OCI-LY7 (cell line): ENCODE results near the gene NOTCH2. TPM values are rescaled to one million over a fixed set of nuclear protein-coding genes. Genes with fewer than 3 reads are reported as not detected.
A peak's percentile ranks its signal among the peaks of the same experiment; 100 is the strongest.

Experiments
- BruUV-seq: library from RNA; stranded (reverse); fragments of 400-500 nt; replicated peaks from 2 replicates; lab custom pipeline; 2021; lab: Mats Ljungman, UMichigan
- CTCF ChIA-PET: fragments of 300-600 bp; sonication (Branson Sonifier 250); formaldehyde crosslinking; loops from one replicate; lab custom pipeline; 2022; ENCODE audit warnings: antibody characterized with exemption; ENCODE audit not compliant: unreplicated experiment; lab: Charles Lee
- POLR2A ChIA-PET: fragments of 300-600 bp; sonication (Branson Sonifier 250); formaldehyde crosslinking; loops from one replicate; lab custom pipeline; 2022; ENCODE audit warnings: antibody characterized with exemption; lab: Charles Lee
- DNase-seq: peaks from one replicate; pipeline ENCODE4 v3.0.0-alpha.2; 2015; ENCODE audit warnings: low spot score
- H2AFZ ChIP-seq: fragments of 200-600 bp; sonication (generic), shearing (Covaris generic); 2 replicates; pipeline ENCODE4 v1.6.1; 2014; ENCODE audit warnings: mild to moderate bottlenecking, antibody characterized with exemption, low read length, moderate library complexity
- H3K27ac ChIP-seq: fragments of 200-600 bp; sonication (generic); 2 replicates; pipeline ENCODE4 v1.5.1; 2014; ENCODE audit warnings: mixed run types, low read depth, mild to moderate bottlenecking, moderate library complexity, low read length, inconsistent platforms; ENCODE audit not compliant: poor library complexity, severe bottlenecking
- H3K36me3 ChIP-seq: fragments of 200-600 bp; sonication (generic); 2 replicates; pipeline ENCODE4 v1.6.1; 2014; ENCODE audit warnings: mild to moderate bottlenecking, antibody characterized with exemption, low read length, moderate library complexity, mixed read lengths; ENCODE audit not compliant: insufficient read depth
- H3K4me1 ChIP-seq: fragments of 200-600 bp; sonication (generic); 2 replicates; pipeline ENCODE4 v1.5.1; 2014; ENCODE audit warnings: mild to moderate bottlenecking, low read length; ENCODE audit not compliant: insufficient read depth, poor library complexity, severe bottlenecking
- H3K4me2 ChIP-seq: fragments of 200-600 bp; sonication (generic); 2 replicates; pipeline ENCODE4 v1.6.1; 2014; ENCODE audit warnings: mild to moderate bottlenecking, low read length
- H3K4me3 ChIP-seq: fragments of 200-600 bp; sonication (generic); 2 replicates; pipeline ENCODE4 v1.5.1; 2014; ENCODE audit warnings: mild to moderate bottlenecking, low read depth, low read length; ENCODE audit not compliant: poor library complexity, severe bottlenecking
- H3K79me2 ChIP-seq: fragments of 200-600 bp; sonication (generic); 2 replicates; pipeline ENCODE4 v1.6.1; 2016; ENCODE audit warnings: low read depth, mild to moderate bottlenecking, low read length, moderate library complexity, mixed read lengths; ENCODE audit not compliant: insufficient read depth
- H3K9me2 ChIP-seq: fragments of 200-600 bp; sonication (generic); 2 replicates; pipeline ENCODE4 v1.6.1; 2016; ENCODE audit warnings: mild to moderate bottlenecking, low read length, mixed read lengths; ENCODE audit not compliant: insufficient read depth
- H3K9me3 ChIP-seq: fragments of 200-600 bp; sonication (generic); 2 replicates; pipeline ENCODE4 v1.6.1; 2014; ENCODE audit warnings: mild to moderate bottlenecking, mixed run types, low read length, mixed read lengths
- H4K20me1 ChIP-seq: fragments of 200-600 bp; sonication (generic); 2 replicates; pipeline ENCODE4 v1.6.1; 2014; ENCODE audit warnings: mild to moderate bottlenecking, antibody characterized with exemption, low read length, moderate library complexity, mixed read lengths; ENCODE audit not compliant: insufficient read depth
- EZH2phosphoT487 ChIP-seq: fragments of 200-600 bp; sonication (generic); IDR thresholded peaks from 2 replicates; pipeline ENCODE4 v1.6.1; 2018; ENCODE audit warnings: low read depth, borderline replicate concordance, mild to moderate bottlenecking, mixed run types, antibody characterized with exemption, low read length, moderate library complexity, mixed read lengths
- intact Hi-C: fragments of 100-400 bp; cut with micrococcal nuclease; formaldehyde crosslinking; loops from one replicate; pipeline ENCODE4 v1.10.0; 2022; ENCODE audit not compliant: unreplicated experiment
- total RNA-seq, 2 experiments: library from RNA; depleted of rRNA in 1 of 2; stranded (reverse); fragments of >200 nt in 1 of 2; shearing (Covaris generic) in 1 of 2; gene quantifications; 2 replicates each; pipeline ENCODE4 v1.2.3, GENCODE V29; 2014 to 2022
- TF ChIP-seq, protein P1 (sequence below): fragments of 200-600 bp; sonication (generic); conservative IDR thresholded peaks from 2 replicates; pipeline ENCODE4 v1.5.1; 2014; ENCODE audit warnings: mild to moderate bottlenecking, antibody characterized with exemption, low read length, moderate library complexity, mixed read lengths

Gene NOTCH2
- total RNA-seq, 2 experiments from 2014 or later, result 31.0 to 50.6 TPM

DNA sequence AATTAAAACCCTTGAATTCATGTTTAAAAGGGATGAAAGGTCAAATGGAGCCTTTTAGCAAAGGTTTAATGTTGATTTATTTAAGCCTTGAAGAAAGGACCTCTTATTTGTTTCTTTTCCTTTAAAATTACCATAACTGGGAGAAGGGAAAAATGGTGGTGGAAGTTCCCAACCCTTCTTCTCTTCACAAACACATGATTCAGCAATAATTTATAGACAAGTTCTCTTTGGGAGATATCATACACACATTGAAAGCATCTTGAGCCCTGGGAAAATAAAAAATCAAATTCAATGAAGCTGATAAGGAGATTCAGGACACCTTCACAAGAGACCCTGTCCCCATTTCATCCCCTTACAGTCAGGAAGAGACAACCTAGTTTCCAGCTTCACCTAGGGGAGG lies 182.0 kb downstream of the NOTCH2 start:
- H3K9me3 ChIP-seq, result peaks cover 4% of the 10 kb centered on the region; the same call in 1 of the 2 replicates
- POLR2A ChIA-PET, result interaction anchor here (0.6 kb wide), 1 partner anchor 290 kb away, joined by 3 read pairs; no protein-coding TSS in a partner anchor
- intact Hi-C loops, result loop anchor here (2.0 kb wide), 1 partner anchor 17 kb away; no protein-coding TSS in a partner anchor
- H3K4me2 ChIP-seq, result no peak overlapping the region
- H3K4me3 ChIP-seq, result no peak overlapping the region
- no peak for TF ChIP-seq EZH2phosphoT487
- TF ChIP-seq, protein P1, sequence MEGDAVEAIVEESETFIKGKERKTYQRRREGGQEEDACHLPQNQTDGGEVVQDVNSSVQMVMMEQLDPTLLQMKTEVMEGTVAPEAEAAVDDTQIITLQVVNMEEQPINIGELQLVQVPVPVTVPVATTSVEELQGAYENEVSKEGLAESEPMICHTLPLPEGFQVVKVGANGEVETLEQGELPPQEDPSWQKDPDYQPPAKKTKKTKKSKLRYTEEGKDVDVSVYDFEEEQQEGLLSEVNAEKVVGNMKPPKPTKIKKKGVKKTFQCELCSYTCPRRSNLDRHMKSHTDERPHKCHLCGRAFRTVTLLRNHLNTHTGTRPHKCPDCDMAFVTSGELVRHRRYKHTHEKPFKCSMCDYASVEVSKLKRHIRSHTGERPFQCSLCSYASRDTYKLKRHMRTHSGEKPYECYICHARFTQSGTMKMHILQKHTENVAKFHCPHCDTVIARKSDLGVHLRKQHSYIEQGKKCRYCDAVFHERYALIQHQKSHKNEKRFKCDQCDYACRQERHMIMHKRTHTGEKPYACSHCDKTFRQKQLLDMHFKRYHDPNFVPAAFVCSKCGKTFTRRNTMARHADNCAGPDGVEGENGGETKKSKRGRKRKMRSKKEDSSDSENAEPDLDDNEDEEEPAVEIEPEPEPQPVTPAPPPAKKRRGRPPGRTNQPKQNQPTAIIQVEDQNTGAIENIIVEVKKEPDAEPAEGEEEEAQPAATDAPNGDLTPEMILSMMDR, result no peak
- no TSS peak for BruUV-seq
- H3K9me2 ChIP-seq, result no peaks in the 10 kb centered on the region
- no peaks in the 10 kb centered on the region for H3K36me3 ChIP-seq
- H2AFZ ChIP-seq, result no peak overlapping the region
- H3K79me2 ChIP-seq, result no peaks in the 10 kb centered on the region
- H3K4me1 ChIP-seq, result no peaks in the 10 kb centered on the region
- no peaks in the 10 kb centered on the region for H4K20me1 ChIP-seq
- H3K27ac ChIP-seq, result no peak overlapping the region
- no peak for DNase-seq
- CTCF ChIA-PET, result no interaction called here

DNA sequence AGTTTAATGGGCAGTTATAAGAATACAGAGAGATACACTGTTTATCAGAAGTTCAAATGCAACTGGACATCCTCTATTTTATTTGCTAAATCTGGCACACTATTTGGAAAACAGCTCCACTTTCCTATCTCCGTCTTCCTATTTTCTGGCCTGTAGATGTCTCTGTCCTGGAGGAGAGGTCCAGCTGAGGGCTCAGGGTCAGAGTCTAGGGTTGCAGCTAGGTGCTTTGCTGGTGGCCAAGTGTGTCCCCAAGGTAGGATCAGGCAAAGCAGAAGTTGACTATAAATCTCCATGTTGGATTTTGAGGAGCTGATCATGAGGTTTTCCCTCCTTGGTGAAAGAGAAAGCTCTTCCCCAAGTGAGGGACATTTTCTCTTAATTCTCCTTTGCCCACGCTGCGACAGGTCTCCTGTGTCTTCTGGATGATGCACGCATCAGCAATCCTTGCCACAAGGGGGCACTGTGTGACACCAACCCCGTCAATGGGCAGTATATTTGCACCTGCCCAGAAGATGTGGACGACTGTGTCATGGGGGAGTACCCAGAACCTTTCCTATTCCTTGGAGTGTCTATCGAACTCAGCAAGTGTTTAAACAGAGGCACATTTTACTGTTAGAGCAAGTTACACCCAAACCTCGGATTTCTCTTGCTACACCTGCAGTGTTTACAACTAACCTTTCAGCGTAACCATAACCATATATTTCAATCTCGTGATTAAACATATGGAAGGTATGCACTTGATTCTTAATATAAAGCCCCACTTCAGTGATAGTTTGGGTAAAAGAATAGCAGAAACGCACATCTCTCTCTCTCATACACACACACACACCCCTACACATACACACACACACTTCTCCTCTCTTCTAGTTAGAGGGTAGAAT lies 183.3 kb downstream of the NOTCH2 start:
- H4K20me1 ChIP-seq, result no peaks in the 10 kb centered on the region
- H3K27ac ChIP-seq, result no peak overlapping the region
- BruUV-seq, result no TSS peak
- H3K79me2 ChIP-seq, result no peaks in the 10 kb centered on the region
- ChIA-PET CTCF (no interaction called here), POLR2A (interaction anchor here (0.7 kb wide), 1 partner anchor 1942 kb away, joined by 3 read pairs; no protein-coding TSS in a partner anchor)
- H3K9me3 ChIP-seq, result peaks cover 4% of the 10 kb centered on the region; the same call in 1 of the 2 replicates
- DNase-seq, result peak; percentile 62
- no peaks in the 10 kb centered on the region for H3K4me1 ChIP-seq
- no peak for TF ChIP-seq EZH2phosphoT487
- TF ChIP-seq, protein P1, result peak; percentile 94
- H3K4me3 ChIP-seq, result no peak overlapping the region
- H2AFZ ChIP-seq, result no peak overlapping the region
- H3K4me2 ChIP-seq, result no peak overlapping the region
- H3K36me3 ChIP-seq, result no peaks in the 10 kb centered on the region
- H3K9me2 ChIP-seq, result no peaks in the 10 kb centered on the region
- intact Hi-C loops, result loop anchor here (2.0 kb wide), 1 partner anchor 15 kb away; no protein-coding TSS in a partner anchor
